SU-DHL-6 (cell line): ENCODE results near the gene MYH15.

ENCODE experiments used
- H2AFZ ChIP-seq: fragments of 200-600 bp; sonication (generic); 2 replicates; pipeline ENCODE4 v1.6.1; 2014; ENCODE audit warnings: low read depth, mild to moderate bottlenecking, moderate library complexity, mixed read lengths, antibody characterized with exemption, low read length; ENCODE audit not compliant: severe bottlenecking
- H3F3A ChIP-seq: fragments of 200-600 bp; shearing (Covaris generic); 2 replicates; pipeline ENCODE4 v1.6.0; 2016; ENCODE audit warnings: antibody characterized with exemption, mild to moderate bottlenecking; ENCODE audit not compliant: insufficient read depth
- H3K27ac ChIP-seq: fragments of 200-600 bp; sonication (generic); 2 replicates; pipeline ENCODE4 v1.5.1; 2016; ENCODE audit warnings: low read depth, mild to moderate bottlenecking, low read length, moderate library complexity, mixed read lengths
- H3K27me3 ChIP-seq: fragments of 200-600 bp; sonication (generic), shearing (Covaris generic); 2 replicates; pipeline ENCODE4 v1.6.0; 2014; ENCODE audit warnings: mild to moderate bottlenecking, low read length
- H3K36me3 ChIP-seq: fragments of 200-600 bp; sonication (generic); 2 replicates; pipeline ENCODE4 v1.6.1; 2014; ENCODE audit warnings: mild to moderate bottlenecking, low read length, mixed read lengths
- H3K4me2 ChIP-seq: fragments of 300-600, 200-600 bp; shearing (Covaris generic), sonication (generic); 2 replicates; pipeline ENCODE4 v1.6.0; 2014; ENCODE audit warnings: low read length, low read depth, mild to moderate bottlenecking; ENCODE audit not compliant: poor library complexity, severe bottlenecking
- H3K4me3 ChIP-seq: fragments of 200-600 bp; sonication (generic); 2 replicates; pipeline ENCODE4 v1.5.1; 2014; ENCODE audit warnings: antibody characterized with exemption, low read length, mild to moderate bottlenecking, mixed read lengths; ENCODE audit not compliant: insufficient read depth, poor library complexity, severe bottlenecking
- H3K79me2 ChIP-seq: fragments of 200-600 bp; sonication (generic); 2 replicates; pipeline ENCODE4 v1.6.1; 2014; ENCODE audit warnings: mild to moderate bottlenecking, low read length, moderate library complexity; ENCODE audit not compliant: insufficient read depth
- H3K9ac ChIP-seq: fragments of 200-600 bp; sonication (generic); 2 replicates; pipeline ENCODE4 v1.7.0; 2014; ENCODE audit warnings: mild to moderate bottlenecking, low read length
- H3K9me2 ChIP-seq: fragments of 200-600 bp; sonication (generic); replicated peaks from 2 replicates; pipeline ENCODE4 v1.6.1; 2014; ENCODE audit warnings: low read length; ENCODE audit not compliant: insufficient read depth
- H3K9me3 ChIP-seq: fragments of 200-600 bp; sonication (generic); 2 replicates; pipeline ENCODE4 v1.6.1; 2014; ENCODE audit warnings: low read length, mixed read lengths; ENCODE audit not compliant: insufficient read depth
- H4K20me1 ChIP-seq: fragments of 200-600 bp; sonication (generic); 2 replicates; pipeline ENCODE4 v1.6.1; 2014; ENCODE audit warnings: low read depth, mild to moderate bottlenecking, antibody characterized with exemption, low read length, moderate library complexity, mixed read lengths
- EZH2phosphoT487 ChIP-seq: fragments of 200-600 bp; sonication (generic), shearing (Covaris generic); conservative IDR thresholded peaks from 2 replicates; pipeline ENCODE4 v1.6.1; 2018; ENCODE audit warnings: mild to moderate bottlenecking, antibody characterized with exemption, low read length, moderate library complexity, mixed read lengths
- TF ChIP-seq, protein P1 (sequence below): fragments of 200-600 bp; sonication (generic); IDR thresholded peaks from one replicate; pipeline ENCODE4 v1.5.1; 2017; ENCODE audit warnings: antibody characterized with exemption, mild to moderate bottlenecking, low read length, moderate library complexity; ENCODE audit not compliant: insufficient read depth, poor library complexity, severe bottlenecking

Gene MYH15

DNA sequence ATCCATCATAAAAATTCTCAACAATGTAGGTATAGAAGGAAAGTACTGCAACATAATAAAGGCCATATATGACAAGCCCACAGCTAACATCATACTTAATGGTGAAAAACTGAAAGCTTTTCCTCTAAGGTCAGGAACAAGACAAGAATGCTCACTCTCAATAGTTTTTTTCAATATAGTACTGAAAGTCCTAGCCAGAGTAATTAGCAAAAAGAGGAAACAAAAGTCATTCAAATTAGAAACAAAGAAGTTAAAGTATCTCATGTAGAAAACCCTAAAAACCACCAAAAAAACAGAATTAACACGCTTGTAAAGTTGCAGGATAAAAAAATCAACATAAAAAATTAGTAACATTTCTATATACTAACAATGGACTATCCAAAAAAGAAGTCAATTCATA, 61.8 kb downstream of the MYH15 start:
- no peak overlapping the region for H2AFZ ChIP-seq
- no peaks in the 10 kb centered on the region; the same call in 1 of the 2 replicates for H3F3A ChIP-seq
- H3K4me3 ChIP-seq = no peak overlapping the region
- H3K36me3 ChIP-seq = peaks cover 4% of the 10 kb centered on the region; the same call in 1 of the 2 replicates
- H3K4me2 ChIP-seq = peak overlapping the region; percentile 5
- H3K9me2 ChIP-seq = no peaks in the 10 kb centered on the region
- H3K79me2 ChIP-seq = no peaks in the 10 kb centered on the region
- TF ChIP-seq, protein P1, sequence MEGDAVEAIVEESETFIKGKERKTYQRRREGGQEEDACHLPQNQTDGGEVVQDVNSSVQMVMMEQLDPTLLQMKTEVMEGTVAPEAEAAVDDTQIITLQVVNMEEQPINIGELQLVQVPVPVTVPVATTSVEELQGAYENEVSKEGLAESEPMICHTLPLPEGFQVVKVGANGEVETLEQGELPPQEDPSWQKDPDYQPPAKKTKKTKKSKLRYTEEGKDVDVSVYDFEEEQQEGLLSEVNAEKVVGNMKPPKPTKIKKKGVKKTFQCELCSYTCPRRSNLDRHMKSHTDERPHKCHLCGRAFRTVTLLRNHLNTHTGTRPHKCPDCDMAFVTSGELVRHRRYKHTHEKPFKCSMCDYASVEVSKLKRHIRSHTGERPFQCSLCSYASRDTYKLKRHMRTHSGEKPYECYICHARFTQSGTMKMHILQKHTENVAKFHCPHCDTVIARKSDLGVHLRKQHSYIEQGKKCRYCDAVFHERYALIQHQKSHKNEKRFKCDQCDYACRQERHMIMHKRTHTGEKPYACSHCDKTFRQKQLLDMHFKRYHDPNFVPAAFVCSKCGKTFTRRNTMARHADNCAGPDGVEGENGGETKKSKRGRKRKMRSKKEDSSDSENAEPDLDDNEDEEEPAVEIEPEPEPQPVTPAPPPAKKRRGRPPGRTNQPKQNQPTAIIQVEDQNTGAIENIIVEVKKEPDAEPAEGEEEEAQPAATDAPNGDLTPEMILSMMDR = no peak
- no peak for TF ChIP-seq EZH2phosphoT487
- peaks cover 18% of the 10 kb centered on the region; the same call in 1 of the 2 replicates for H3K9me3 ChIP-seq
- no peak overlapping the region for H3K9ac ChIP-seq
- no peaks in the 10 kb centered on the region for H3K27me3 ChIP-seq
- no peaks in the 10 kb centered on the region for H4K20me1 ChIP-seq
- no peak overlapping the region for H3K27ac ChIP-seq

DNA sequence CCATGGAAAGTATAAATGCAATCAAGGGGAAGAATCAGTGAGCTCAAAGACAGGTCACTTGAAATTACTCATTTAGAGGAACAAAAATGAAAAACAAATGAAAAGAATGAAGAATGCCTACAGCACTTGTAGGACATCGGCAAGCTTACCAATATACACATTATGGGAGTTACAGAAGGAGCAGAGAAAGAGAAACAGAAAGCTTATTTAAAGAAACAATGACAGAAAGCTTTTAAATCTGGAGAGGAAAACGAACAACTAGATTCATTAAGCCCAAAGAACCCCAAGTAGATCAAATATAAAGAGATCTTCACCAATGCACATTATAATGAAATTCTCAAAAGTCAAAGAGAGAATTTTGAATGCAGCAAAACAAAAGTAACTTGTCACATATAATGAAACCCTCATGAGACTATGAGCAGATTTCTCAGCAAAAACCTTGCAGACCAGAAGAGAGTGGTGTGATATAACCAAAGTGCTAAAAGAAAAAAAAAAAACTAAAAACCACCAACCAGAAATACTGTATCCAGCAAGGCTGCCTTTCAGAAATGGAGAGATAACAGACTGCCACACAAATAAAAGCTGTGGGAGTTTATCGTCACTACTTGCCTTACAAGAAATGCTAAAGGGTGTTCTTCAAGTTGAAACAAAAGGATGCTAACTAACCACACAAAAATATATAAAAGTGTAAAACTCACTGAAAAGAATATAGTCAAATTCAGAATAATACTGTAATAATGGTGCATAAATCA, 63.1 kb downstream of the MYH15 start:
- Histone ChIP-seq H3K9me3 (peaks cover 18% of the 10 kb centered on the region; the same call in 1 of the 2 replicates), H3K27ac (no peak overlapping the region), H3K79me2 (no peaks in the 10 kb centered on the region), H3F3A (no peaks in the 10 kb centered on the region; the same call in 1 of the 2 replicates), H3K4me3 (no peak overlapping the region), H3K9ac (no peak overlapping the region), H4K20me1 (no peaks in the 10 kb centered on the region), H3K27me3 (no peaks in the 10 kb centered on the region), H3K9me2 (no peaks in the 10 kb centered on the region), H3K4me2 (no peak overlapping the region), H2AFZ (no peak overlapping the region), H3K36me3 (peaks cover 4% of the 10 kb centered on the region; the same call in 1 of the 2 replicates)
- TF ChIP-seq, protein P1 = no peak
- TF ChIP-seq EZH2phosphoT487 = no peak

DNA sequence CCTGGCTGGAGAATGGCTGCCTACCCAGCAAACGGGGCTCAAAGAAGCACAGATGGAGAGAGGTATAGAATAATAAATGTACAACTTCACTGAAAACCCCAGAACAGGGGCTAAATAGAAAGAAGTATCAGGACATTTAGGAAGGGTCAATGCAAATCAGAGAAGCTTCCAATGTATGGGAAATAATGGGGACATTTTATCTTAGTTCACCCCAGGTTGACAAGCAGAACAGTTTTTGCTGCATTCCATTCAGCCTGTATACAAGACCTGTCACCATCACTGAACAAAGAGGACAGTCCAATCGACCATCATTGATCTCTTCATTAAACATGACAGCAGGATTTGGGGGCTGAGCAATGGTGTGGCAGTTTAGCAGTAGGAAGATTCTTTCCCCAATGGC, 68.1 kb downstream of the MYH15 start:
- TF ChIP-seq, protein P1 = no peak
- no peak for TF ChIP-seq EZH2phosphoT487
- Histone ChIP-seq H3K4me3 (no peak overlapping the region), H3K9me2 (no peaks in the 10 kb centered on the region), H3F3A (no peaks in the 10 kb centered on the region), H2AFZ (no peak overlapping the region), H3K36me3 (peaks cover under 1% of the 10 kb centered on the region; the same call in 1 of the 2 replicates), H3K9ac (no peak overlapping the region), H4K20me1 (no peaks in the 10 kb centered on the region), H3K9me3 (peaks cover 14% of the 10 kb centered on the region; the same call in 1 of the 2 replicates), H3K79me2 (no peaks in the 10 kb centered on the region), H3K4me2 (no peak overlapping the region), H3K27me3 (no peaks in the 10 kb centered on the region), H3K27ac (no peak overlapping the region)
